ENCODE measurements around the gene WDR7. TPM values are rescaled to one million over a fixed set of nuclear protein-coding genes. Genes with fewer than 3 reads are reported as not detected.

The WDR7 gene
- total RNA-seq, 1 donor from 2014 or later: 16.9 TPM

- no peak overlapping the region for H3K4me3 Mint-ChIP-seq
- no peak overlapping the region for H3K27ac Mint-ChIP-seq
- H3K9me3 Mint-ChIP-seq: no peaks in the 10 kb centered on the region
- no peaks in the 10 kb centered on the region for H3K27me3 Mint-ChIP-seq
- peaks cover 10% of the 10 kb centered on the region for H3K4me1 Mint-ChIP-seq (ENCODE audit: unreplicated experiment)
- TF ChIP-seq CTCF (conservative IDR thresholded peaks at IDR 0.05): no peak
- H3K36me3 Mint-ChIP-seq: peaks cover 5% of the 10 kb centered on the region
- DNase-seq (ENCODE audit: extremely low spot score, unreplicated experiment): no peak
Observed at GRCh38 chr18:56672391-56672790, 21.2 kb downstream of the WDR7 start.

DNA sequence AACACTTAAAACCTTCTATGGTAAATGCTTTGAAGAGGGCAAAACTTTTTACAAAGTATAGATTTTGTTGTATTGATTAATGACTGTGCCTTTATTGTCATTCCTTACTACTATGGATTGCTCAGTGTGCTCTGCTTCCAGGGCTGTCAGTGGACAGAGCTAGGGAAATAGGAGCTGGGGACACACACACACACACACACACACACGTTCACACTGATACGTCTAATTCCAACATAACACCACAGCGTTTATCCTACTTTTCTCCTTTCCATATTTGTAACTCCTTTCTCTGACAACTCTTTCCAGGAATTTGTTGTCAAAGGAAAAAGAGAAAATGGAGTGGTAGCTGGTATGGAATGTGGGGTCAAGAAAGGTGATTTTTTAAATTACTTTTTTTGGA is 21.8 kb downstream of the WDR7 start:
- DNase-seq (ENCODE audit: extremely low spot score, unreplicated experiment): no peak
- Mint-ChIP-seq H3K4me1 (ENCODE audit: unreplicated experiment) (peaks cover 10% of the 10 kb centered on the region), H3K4me3 (no peak overlapping the region), H3K27me3 (no peaks in the 10 kb centered on the region), H3K9me3 (no peaks in the 10 kb centered on the region), H3K27ac (no peak overlapping the region), H3K36me3 (peaks cover 10% of the 10 kb centered on the region)
- no peak for TF ChIP-seq CTCF (conservative IDR thresholded peaks at IDR 0.05)

DNA sequence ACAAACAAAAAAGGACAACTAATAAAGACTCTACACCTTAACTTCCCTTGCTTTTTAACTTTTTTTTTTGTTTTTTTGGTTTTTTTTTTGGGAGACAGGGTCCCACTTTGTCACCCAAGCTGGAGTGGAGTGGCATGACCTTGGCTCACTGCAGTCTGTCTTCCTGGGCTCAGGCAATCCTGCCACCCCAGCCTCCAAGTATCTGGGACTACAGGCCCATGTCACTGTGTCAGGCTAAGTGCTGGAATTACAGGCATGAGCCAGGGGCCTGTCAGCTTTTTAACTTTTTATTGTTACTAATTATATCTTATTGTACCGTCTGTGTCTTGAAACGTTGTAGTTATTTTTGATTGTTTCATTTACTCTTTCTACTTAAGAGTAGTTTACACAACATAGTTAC is 25.5 kb downstream of the WDR7 start:
- Mint-ChIP-seq H3K9me3 (no peaks in the 10 kb centered on the region), H3K36me3 (peaks cover 10% of the 10 kb centered on the region), H3K4me1 (ENCODE audit: unreplicated experiment) (peaks cover under 1% of the 10 kb centered on the region), H3K27ac (no peak overlapping the region), H3K27me3 (no peaks in the 10 kb centered on the region), H3K4me3 (no peak overlapping the region)
- DNase-seq (ENCODE audit: extremely low spot score, unreplicated experiment): no peak
- no peak for TF ChIP-seq CTCF (conservative IDR thresholded peaks at IDR 0.05)

DNA sequence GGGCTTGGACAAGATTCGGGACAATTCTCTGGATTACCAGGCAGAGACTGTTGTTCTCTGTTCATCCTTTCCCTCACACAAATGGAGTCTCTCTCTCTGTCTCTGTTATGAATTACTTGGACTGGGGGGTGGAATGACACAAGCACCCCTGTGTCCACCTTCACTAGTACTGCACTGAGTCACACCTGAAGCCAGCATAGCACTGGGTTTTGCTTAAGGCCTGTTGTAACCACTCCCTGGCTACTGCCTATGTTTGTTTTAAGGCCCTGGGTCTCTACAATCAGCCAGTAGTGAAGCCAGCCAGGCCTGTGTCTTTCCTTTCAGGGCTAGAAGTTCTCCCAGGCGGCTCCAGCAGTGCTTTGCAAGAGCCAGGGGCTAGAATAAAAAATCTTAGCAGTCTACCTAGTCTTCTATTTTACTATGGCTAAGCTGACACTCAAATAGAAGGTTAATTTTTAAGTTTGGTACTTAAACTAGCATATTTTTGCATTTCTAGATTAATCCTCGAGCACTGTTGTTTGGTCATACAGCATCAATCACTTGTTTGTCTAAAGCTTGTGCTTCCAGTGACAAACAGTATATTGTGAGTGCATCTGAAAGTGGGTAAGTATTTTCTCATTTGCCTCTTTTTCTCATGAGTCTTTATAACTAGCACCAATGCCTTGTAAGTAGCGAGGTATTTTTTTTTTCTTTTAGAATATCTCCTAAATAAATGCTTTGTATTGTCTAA is 27.8 kb downstream of the WDR7 start:
- Mint-ChIP-seq H3K36me3 (peaks cover 10% of the 10 kb centered on the region), H3K27ac (no peak overlapping the region), H3K9me3 (no peaks in the 10 kb centered on the region), H3K27me3 (no peaks in the 10 kb centered on the region), H3K4me3 (no peak overlapping the region), H3K4me1 (ENCODE audit: unreplicated experiment) (no peaks in the 10 kb centered on the region)
- TF ChIP-seq CTCF (conservative IDR thresholded peaks at IDR 0.05): no peak
- DNase-seq (ENCODE audit: extremely low spot score, unreplicated experiment): no peak

GRCh38 chr18:56684277-56684676 is 33.1 kb downstream of the WDR7 start:
- H3K36me3 Mint-ChIP-seq: peaks cover 3% of the 10 kb centered on the region
- no peak for DNase-seq (ENCODE audit: extremely low spot score, unreplicated experiment)
- H3K4me1 Mint-ChIP-seq (ENCODE audit: unreplicated experiment): no peaks in the 10 kb centered on the region
- H3K27me3 Mint-ChIP-seq: no peaks in the 10 kb centered on the region
- no peaks in the 10 kb centered on the region for H3K9me3 Mint-ChIP-seq
- H3K4me3 Mint-ChIP-seq: no peak overlapping the region
- no peak overlapping the region for H3K27ac Mint-ChIP-seq
- TF ChIP-seq CTCF (conservative IDR thresholded peaks at IDR 0.05): no peak
